Measurements from ENCODE around the gene CDCA4. TPM values are rescaled to one million over a fixed set of nuclear protein-coding genes. Genes with fewer than 3 reads are reported as not detected.
A peak's percentile ranks its signal among the peaks of the same experiment; 100 is the strongest.

The CDCA4 gene
- total RNA-seq, 1 experiment from 2014 or later: 57.7 TPM

DNA sequence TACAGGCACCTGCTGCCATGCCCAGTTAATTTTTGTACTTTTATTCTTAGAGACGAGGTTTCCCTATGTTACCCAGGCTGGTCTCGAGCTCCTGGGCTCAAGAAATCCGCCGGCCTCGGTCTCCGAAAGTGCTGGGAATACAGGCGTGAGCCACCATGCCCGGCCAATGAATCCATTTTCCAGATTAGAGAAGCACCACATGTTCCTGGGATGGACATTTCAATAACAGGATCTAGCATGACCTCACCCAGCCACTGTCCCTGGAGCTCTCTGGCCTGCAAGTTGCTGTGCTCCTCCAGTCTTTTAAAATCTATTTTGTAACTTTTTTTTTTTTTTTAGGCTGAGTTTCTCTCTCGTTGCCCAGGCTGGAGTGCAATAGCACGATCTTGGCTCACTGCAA is 42.2 kb upstream of the CDCA4 start:
- H2AK5ac ChIP-seq (ENCODE audit: insufficient read length, low read length): no peak overlapping the region
- H3K4ac ChIP-seq (ENCODE audit: low read depth, low read length): no peak overlapping the region
- no peak for DNase-seq
- Mint-ChIP-seq H3K36me3 (ENCODE audit: insufficient read depth in 1 of 3, low read depth in 3 of 3) (no peaks in the 10 kb centered on the region), H3K4me1 (peaks cover 9 to 22% of the 10 kb centered on the region in 2 experiments), H3K4me3 (no peak overlapping the region), H3K27me3 (ENCODE audit: low read depth) (peaks cover 10% of the 10 kb centered on the region), H3K9me3 (no peaks in the 10 kb centered on the region), H3K27ac (peak overlapping the region in 1 of 3 experiments; percentile 65; a peak in 1 of 7 replicates)
- no peak overlapping the region for H3K4me2 ChIP-seq (ENCODE audit: insufficient read depth, insufficient read length, low read length)
- H2BK120ac ChIP-seq (ENCODE audit: low read depth, low read length, poor library complexity, severe bottlenecking): no peak overlapping the region
- no peaks in the 10 kb centered on the region for H4K20me1 ChIP-seq (ENCODE audit: control insufficient read depth, insufficient read depth, insufficient read length)
- H3K18ac ChIP-seq (ENCODE audit: insufficient read length, low read depth, low read length): no peak overlapping the region
- WGBS (ENCODE audit: extremely low coverage, insufficient read length, low lambda C conversion rate): no CpG with 5 or more reads among the region's 10 CpGs
- H2AFZ ChIP-seq (ENCODE audit: low read length): no peak overlapping the region
- H2BK15ac ChIP-seq (ENCODE audit: low read depth, low read length): no peak overlapping the region
- no peak overlapping the region for H4K8ac ChIP-seq (replicated peaks; ENCODE audit: insufficient read length, low read depth, low read length)
- H3T11ph ChIP-seq (ENCODE audit: low read length): no peak overlapping the region
- no peak overlapping the region for H4K91ac ChIP-seq (ENCODE audit: insufficient read length, low read depth, low read length)
- H3K23ac ChIP-seq (ENCODE audit: insufficient read length, low read depth, low read length): no peak overlapping the region
- no peak overlapping the region for H3K27ac ChIP-seq (ENCODE audit: insufficient read length, low read depth, low read length)
- H3K23me2 ChIP-seq (ENCODE audit: insufficient read length, low read depth, low read length, poor library complexity, severe bottlenecking): no peaks in the 10 kb centered on the region
- TF ChIP-seq, protein P1, sequence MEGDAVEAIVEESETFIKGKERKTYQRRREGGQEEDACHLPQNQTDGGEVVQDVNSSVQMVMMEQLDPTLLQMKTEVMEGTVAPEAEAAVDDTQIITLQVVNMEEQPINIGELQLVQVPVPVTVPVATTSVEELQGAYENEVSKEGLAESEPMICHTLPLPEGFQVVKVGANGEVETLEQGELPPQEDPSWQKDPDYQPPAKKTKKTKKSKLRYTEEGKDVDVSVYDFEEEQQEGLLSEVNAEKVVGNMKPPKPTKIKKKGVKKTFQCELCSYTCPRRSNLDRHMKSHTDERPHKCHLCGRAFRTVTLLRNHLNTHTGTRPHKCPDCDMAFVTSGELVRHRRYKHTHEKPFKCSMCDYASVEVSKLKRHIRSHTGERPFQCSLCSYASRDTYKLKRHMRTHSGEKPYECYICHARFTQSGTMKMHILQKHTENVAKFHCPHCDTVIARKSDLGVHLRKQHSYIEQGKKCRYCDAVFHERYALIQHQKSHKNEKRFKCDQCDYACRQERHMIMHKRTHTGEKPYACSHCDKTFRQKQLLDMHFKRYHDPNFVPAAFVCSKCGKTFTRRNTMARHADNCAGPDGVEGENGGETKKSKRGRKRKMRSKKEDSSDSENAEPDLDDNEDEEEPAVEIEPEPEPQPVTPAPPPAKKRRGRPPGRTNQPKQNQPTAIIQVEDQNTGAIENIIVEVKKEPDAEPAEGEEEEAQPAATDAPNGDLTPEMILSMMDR (conservative IDR thresholded peaks at IDR 0.05): no peak
- no peak overlapping the region for H3K14ac ChIP-seq (ENCODE audit: insufficient read depth, low read length)
- H3K9ac ChIP-seq (ENCODE audit: extremely low read depth, insufficient read length, low read length): no peak overlapping the region
- no peak overlapping the region for H2BK5ac ChIP-seq (ENCODE audit: insufficient read length, low read length)
- H4K5ac ChIP-seq (ENCODE audit: insufficient read length, low read depth, low read length): no peak overlapping the region
- H2BK12ac ChIP-seq (ENCODE audit: insufficient read length, low read depth, low read length): no peak overlapping the region
- no peaks in the 10 kb centered on the region for H3K79me2 ChIP-seq (ENCODE audit: insufficient read depth, low read length)
- H3K4me1 ChIP-seq (ENCODE audit: insufficient read depth, low read length): no peaks in the 10 kb centered on the region
- H3K56ac ChIP-seq (ENCODE audit: insufficient read length, low read depth, low read length): no peak overlapping the region
- H3K27me3 ChIP-seq (ENCODE audit: insufficient read depth, low read length): no peaks in the 10 kb centered on the region
- H3K9me3 ChIP-seq (ENCODE audit: control insufficient read depth, low read depth, low read length): no peaks in the 10 kb centered on the region
- no peaks in the 10 kb centered on the region for H3K79me1 ChIP-seq (ENCODE audit: insufficient read depth, low read depth, low read length, poor library complexity, severe bottlenecking)
- no peak overlapping the region for H2BK20ac ChIP-seq (ENCODE audit: low read depth, low read length, poor library complexity, severe bottlenecking)
